SU-DHL-6 (cell line): ENCODE measurements around the gene NIN.

ENCODE experiments used
- H2AFZ ChIP-seq: fragments of 200-600 bp; sonication (generic); 2 replicates; pipeline ENCODE4 v1.6.1; 2014; ENCODE audit warnings: low read depth, mild to moderate bottlenecking, moderate library complexity, mixed read lengths, antibody characterized with exemption, low read length; ENCODE audit not compliant: severe bottlenecking
- H3F3A ChIP-seq: fragments of 200-600 bp; shearing (Covaris generic); 2 replicates; pipeline ENCODE4 v1.6.0; 2016; ENCODE audit warnings: antibody characterized with exemption, mild to moderate bottlenecking; ENCODE audit not compliant: insufficient read depth
- H3K27ac ChIP-seq: fragments of 200-600 bp; sonication (generic); 2 replicates; pipeline ENCODE4 v1.5.1; 2016; ENCODE audit warnings: low read depth, mild to moderate bottlenecking, low read length, moderate library complexity, mixed read lengths
- H3K27me3 ChIP-seq: fragments of 200-600 bp; sonication (generic), shearing (Covaris generic); 2 replicates; pipeline ENCODE4 v1.6.0; 2014; ENCODE audit warnings: mild to moderate bottlenecking, low read length
- H3K36me3 ChIP-seq: fragments of 200-600 bp; sonication (generic); 2 replicates; pipeline ENCODE4 v1.6.1; 2014; ENCODE audit warnings: mild to moderate bottlenecking, low read length, mixed read lengths
- H3K4me2 ChIP-seq: fragments of 300-600, 200-600 bp; shearing (Covaris generic), sonication (generic); 2 replicates; pipeline ENCODE4 v1.6.0; 2014; ENCODE audit warnings: low read length, low read depth, mild to moderate bottlenecking; ENCODE audit not compliant: poor library complexity, severe bottlenecking
- H3K4me3 ChIP-seq: fragments of 200-600 bp; sonication (generic); 2 replicates; pipeline ENCODE4 v1.5.1; 2014; ENCODE audit warnings: antibody characterized with exemption, low read length, mild to moderate bottlenecking, mixed read lengths; ENCODE audit not compliant: insufficient read depth, poor library complexity, severe bottlenecking
- H3K79me2 ChIP-seq: fragments of 200-600 bp; sonication (generic); 2 replicates; pipeline ENCODE4 v1.6.1; 2014; ENCODE audit warnings: mild to moderate bottlenecking, low read length, moderate library complexity; ENCODE audit not compliant: insufficient read depth
- H3K9ac ChIP-seq: fragments of 200-600 bp; sonication (generic); 2 replicates; pipeline ENCODE4 v1.7.0; 2014; ENCODE audit warnings: mild to moderate bottlenecking, low read length
- H3K9me2 ChIP-seq: fragments of 200-600 bp; sonication (generic); replicated peaks from 2 replicates; pipeline ENCODE4 v1.6.1; 2014; ENCODE audit warnings: low read length; ENCODE audit not compliant: insufficient read depth
- H3K9me3 ChIP-seq: fragments of 200-600 bp; sonication (generic); 2 replicates; pipeline ENCODE4 v1.6.1; 2014; ENCODE audit warnings: low read length, mixed read lengths; ENCODE audit not compliant: insufficient read depth
- H4K20me1 ChIP-seq: fragments of 200-600 bp; sonication (generic); 2 replicates; pipeline ENCODE4 v1.6.1; 2014; ENCODE audit warnings: low read depth, mild to moderate bottlenecking, antibody characterized with exemption, low read length, moderate library complexity, mixed read lengths
- CTCF ChIP-seq: fragments of 200-600 bp; sonication (generic); IDR thresholded peaks from one replicate; pipeline ENCODE4 v1.5.1; 2017; ENCODE audit warnings: antibody characterized with exemption, mild to moderate bottlenecking, low read length, moderate library complexity; ENCODE audit not compliant: insufficient read depth, poor library complexity, severe bottlenecking
- EZH2phosphoT487 ChIP-seq: fragments of 200-600 bp; sonication (generic), shearing (Covaris generic); conservative IDR thresholded peaks from 2 replicates; pipeline ENCODE4 v1.6.1; 2018; ENCODE audit warnings: mild to moderate bottlenecking, antibody characterized with exemption, low read length, moderate library complexity, mixed read lengths

The NIN gene

GRCh38 chr14:50859296-50859624 lies 28.3 kb upstream of the NIN start:
- Histone ChIP-seq H3K79me2 (no peaks in the 10 kb centered on the region), H4K20me1 (no peaks in the 10 kb centered on the region), H3K9me3 (no peaks in the 10 kb centered on the region), H2AFZ (peak overlapping the region; percentile 96), H3K27ac (no peak overlapping the region), H3K4me2 (peak overlapping the region; percentile 99), H3K4me3 (no peak overlapping the region), H3F3A (no peaks in the 10 kb centered on the region), H3K9ac (peak overlapping the region; percentile 58), H3K9me2 (no peaks in the 10 kb centered on the region), H3K36me3 (no peaks in the 10 kb centered on the region), H3K27me3 (no peaks in the 10 kb centered on the region)
- TF ChIP-seq EZH2phosphoT487 (no peak), CTCF (no peak)

DNA sequence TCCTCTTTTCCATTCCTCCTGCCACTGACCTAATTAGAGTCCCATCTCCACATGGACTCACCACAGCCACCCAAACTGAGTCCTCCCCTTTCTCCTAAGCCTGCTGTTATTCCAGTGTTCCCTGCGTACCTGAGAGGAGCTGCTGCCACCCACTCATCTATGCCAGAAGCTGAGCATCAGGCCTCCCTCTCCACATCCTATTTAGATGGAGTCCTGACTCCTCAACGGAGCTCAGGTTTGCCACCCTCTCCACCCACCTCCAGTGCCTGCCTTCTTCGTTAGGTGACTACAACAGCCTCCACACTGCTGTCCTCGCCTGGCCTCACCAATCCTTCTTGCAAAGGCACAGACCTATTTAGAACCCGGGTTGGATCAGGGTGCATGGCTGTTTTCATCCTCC lies 25.7 kb upstream of the NIN start:
- Histone ChIP-seq H3K27me3 (no peaks in the 10 kb centered on the region), H3K9me2 (no peaks in the 10 kb centered on the region), H3K79me2 (no peaks in the 10 kb centered on the region), H3K36me3 (no peaks in the 10 kb centered on the region), H3K4me2 (no peak overlapping the region), H3K9ac (no peak overlapping the region), H3F3A (no peaks in the 10 kb centered on the region), H4K20me1 (no peaks in the 10 kb centered on the region), H3K4me3 (no peak overlapping the region), H3K27ac (no peak overlapping the region), H2AFZ (no peak overlapping the region), H3K9me3 (no peaks in the 10 kb centered on the region)
- TF ChIP-seq CTCF (no peak), EZH2phosphoT487 (no peak)

DNA sequence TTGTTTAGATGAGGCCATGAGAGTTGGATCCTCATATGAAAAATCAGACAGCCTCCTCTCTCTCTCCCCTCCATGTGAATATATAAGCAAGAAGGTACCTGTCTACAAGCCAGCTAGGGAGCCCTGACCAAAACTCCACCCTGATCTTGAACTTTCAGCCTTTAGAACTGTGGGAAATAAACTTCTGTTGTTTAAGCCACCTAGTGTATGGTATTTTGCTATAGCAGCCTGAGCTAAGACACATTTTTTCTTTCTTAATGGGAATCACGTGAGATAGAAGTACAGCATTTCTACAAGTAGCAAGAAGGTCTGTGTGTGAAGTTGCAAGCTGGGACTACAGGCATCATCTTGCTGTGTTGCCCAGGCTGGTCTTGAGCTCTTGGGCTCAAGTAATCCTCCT lies 24.6 kb upstream of the NIN start:
- no peak overlapping the region for H3K9ac ChIP-seq
- H3K9me2 ChIP-seq, result no peaks in the 10 kb centered on the region
- no peak overlapping the region for H3K4me2 ChIP-seq
- H3K79me2 ChIP-seq, result no peaks in the 10 kb centered on the region
- no peak for TF ChIP-seq CTCF
- TF ChIP-seq EZH2phosphoT487, result no peak
- H3K4me3 ChIP-seq, result no peak overlapping the region
- no peaks in the 10 kb centered on the region for H3K27me3 ChIP-seq
- no peaks in the 10 kb centered on the region for H4K20me1 ChIP-seq
- H3K9me3 ChIP-seq, result no peaks in the 10 kb centered on the region
- no peaks in the 10 kb centered on the region for H3K36me3 ChIP-seq
- no peaks in the 10 kb centered on the region for H3F3A ChIP-seq
- H2AFZ ChIP-seq, result no peak overlapping the region
- H3K27ac ChIP-seq, result no peak overlapping the region

GRCh38 chr14:50854521-50854920 lies 23.6 kb upstream of the NIN start:
- no peaks in the 10 kb centered on the region for H3K79me2 ChIP-seq
- no peak for TF ChIP-seq CTCF
- TF ChIP-seq EZH2phosphoT487, result no peak
- H3K27ac ChIP-seq, result no peak overlapping the region
- H4K20me1 ChIP-seq, result no peaks in the 10 kb centered on the region
- H3K9me2 ChIP-seq, result no peaks in the 10 kb centered on the region
- H2AFZ ChIP-seq, result no peak overlapping the region
- no peaks in the 10 kb centered on the region for H3K36me3 ChIP-seq
- H3K27me3 ChIP-seq, result no peaks in the 10 kb centered on the region
- H3K9me3 ChIP-seq, result no peaks in the 10 kb centered on the region
- H3F3A ChIP-seq, result no peaks in the 10 kb centered on the region
- H3K4me2 ChIP-seq, result no peak overlapping the region
- H3K9ac ChIP-seq, result no peak overlapping the region
- no peak overlapping the region for H3K4me3 ChIP-seq
